Gastrocnemius medialis (tissue), 4 donors: ENCODE results near the gene SLC7A6OS. TPM values are rescaled to one million over a fixed set of nuclear protein-coding genes. Genes with fewer than 3 reads are reported as not detected.

ENCODE experiments used
- ATAC-seq, 2 donors: fragments of 150-250 bp; one replicate each; pipeline ENCODE4 v1.9.1; 2016
- DNase-seq, 2 donors: peaks; one replicate each; pipeline ENCODE4 v3.0.0-alpha.2; 2019
- H3K27ac ChIP-seq, 4 donors: fragments of 200-600 bp; sonication (generic); 1 replicate in 1 of 4; 2 replicates in 3 of 4; pipeline ENCODE4 v1.5.1; 2016 to 2018; ENCODE audit warnings: mild to moderate bottlenecking in 2 of 4, moderate library complexity in 1 of 4
- H3K27me3 ChIP-seq, 3 donors: fragments of 200-600 bp; sonication (generic) in 2 of 3; 1 replicate in 1 of 3; 2 replicates in 2 of 3; pipeline versions ENCODE4 v1.5.1 to v1.6.0; 2016 to 2019; ENCODE audit warnings: mild to moderate bottlenecking in 1 of 3, moderate library complexity in 1 of 3
- H3K36me3 ChIP-seq, 2 donors: fragments of 200-600 bp; sonication (generic) in 1 of 2; one replicate each; pipeline ENCODE4 v1.5.1; 2017 to 2018
- H3K4me1 ChIP-seq, 2 donors: fragments of 200-600 bp; sonication (generic) in 1 of 2; one replicate each; pipeline ENCODE4 v1.5.1; 2016 to 2017; ENCODE audit warnings: mild to moderate bottlenecking in 2 of 2
- H3K4me3 ChIP-seq, 4 donors: fragments of 200-600 bp; sonication (generic) in 3 of 4; 1 replicate in 1 of 4; 2 replicates in 3 of 4; pipeline ENCODE4 v1.5.1; 2016 to 2019; ENCODE audit warnings: mild to moderate bottlenecking in 2 of 4
- H3K9me3 ChIP-seq, 3 donors: fragments of 200-600 bp; sonication (generic) in 2 of 3; 1 replicate in 1 of 3; 2 replicates in 2 of 3; pipeline ENCODE4 v1.5.1; 2016 to 2019
- CTCF ChIP-seq, 5 experiments: fragments of 450-650 bp in 3 of 5; fragments of 200-600 bp in 2 of 5; sonication (generic) in 2 of 5; IDR thresholded peaks in 4 of 5; conservative IDR thresholded peaks in 1 of 5; 1 replicate in 4 of 5; 2 replicates in 1 of 5; pipeline ENCODE4 v1.5.1; 2016 to 2019; ENCODE audit warnings: antibody characterized with exemption in 5 of 5, mild to moderate bottlenecking in 3 of 5, moderate library complexity in 3 of 5
- POLR2A ChIP-seq, 2 donors: fragments of 450-650 bp; IDR thresholded peaks; one replicate each; pipeline ENCODE4 v1.6.1; 2017; ENCODE audit warnings: antibody characterized with exemption in 2 of 2, mild to moderate bottlenecking in 2 of 2, moderate library complexity in 2 of 2
- in situ Hi-C, 4 donors: fragments of 200-750 bp; cut with MboI; loops; one replicate each; pipeline versions ENCODE4 v1.15.0 to v1.8.0; 2017; ENCODE audit warnings: low sequenced_read_pairs in 4 of 4
- intact Hi-C: fragments of 100-400 bp; cut with DNase I; formaldehyde crosslinking; loops from one replicate; pipeline ENCODE4 v1.15.1; 2023; ENCODE audit warnings: low total_unique reads
- total RNA-seq, 4 donors: library from RNA; depleted of rRNA; stranded (reverse); fragments of >200 nt; gene quantifications; one replicate each; pipeline versions ENCODE4 v1.1.0 to v1.2.3, GENCODE V29; 2016

The SLC7A6OS gene
- total RNA-seq, 4 donors from 2014 or later: 5.0 to 8.8 (median 7.3) TPM

GRCh38 chr16:68324780-68325357 is 14.1 kb upstream of the SLC7A6OS start:
- intact Hi-C loops: no loop called here
- Histone ChIP-seq H3K4me1 (peaks cover 0 to 7% of the 10 kb centered on the region in 2 donors), H3K27me3 (no peaks in the 10 kb centered on the region), H3K4me3 (no peak overlapping the region), H3K27ac (no peak overlapping the region), H3K9me3 (no peaks in the 10 kb centered on the region), H3K36me3 (peaks cover 0 to 44% of the 10 kb centered on the region in 2 donors)
- ATAC-seq (no peak), DNase-seq (peak in 1 of 2 donors; percentile 2)
- in situ Hi-C loops: loop anchor here (5.0 to 25.0 kb wide), 4 partner anchors 63 to 238 kb away; partner anchors contain the start of genes NFATC3 (in 2 of the 4) and SLC7A6 (in 1 of the 4)
- TF ChIP-seq CTCF (IDR thresholded peaks at IDR 0.05 in 4 of 5, conservative IDR thresholded peaks at IDR 0.05 in 1 of 5): no peak
- TF ChIP-seq POLR2A (IDR thresholded peaks at IDR 0.05): no peak

GRCh38 chr16:68324336-68324735 is 13.6 kb upstream of the SLC7A6OS start:
- H3K4me1 ChIP-seq: peaks cover 0 to 7% of the 10 kb centered on the region in 2 donors
- in situ Hi-C loops: loop anchor here in 1 of 4 donors (5.0 kb wide), 1 partner anchor 82 kb away; no protein-coding TSS in a partner anchor
- intact Hi-C loops: no loop called here
- H3K27me3 ChIP-seq: no peaks in the 10 kb centered on the region
- H3K4me3 ChIP-seq: no peak overlapping the region
- peaks cover 0 to 44% of the 10 kb centered on the region in 2 donors for H3K36me3 ChIP-seq
- no peak for DNase-seq
- no peak for ATAC-seq
- H3K27ac ChIP-seq: no peak overlapping the region
- H3K9me3 ChIP-seq: no peaks in the 10 kb centered on the region
- TF ChIP-seq POLR2A (IDR thresholded peaks at IDR 0.05) (no peak), CTCF (IDR thresholded peaks at IDR 0.05 in 4 of 5, conservative IDR thresholded peaks at IDR 0.05 in 1 of 5) (no peak)

GRCh38 chr16:68319185-68319908 is 8.6 kb upstream of the SLC7A6OS start:
- ATAC-seq (no peak), DNase-seq (no peak)
- Histone ChIP-seq H3K27ac (no peak overlapping the region), H3K4me3 (no peak overlapping the region), H3K36me3 (peaks cover 0 to 52% of the 10 kb centered on the region in 2 donors), H3K4me1 (no peaks in the 10 kb centered on the region), H3K27me3 (no peaks in the 10 kb centered on the region), H3K9me3 (no peaks in the 10 kb centered on the region)
- intact Hi-C loops: no loop called here
- in situ Hi-C loops: no loop called here
- TF ChIP-seq CTCF (IDR thresholded peaks at IDR 0.05 in 4 of 5, conservative IDR thresholded peaks at IDR 0.05 in 1 of 5): no peak
- TF ChIP-seq POLR2A (IDR thresholded peaks at IDR 0.05): no peak

- no peak overlapping the region for H3K4me3 ChIP-seq
- ATAC-seq: no peak
- intact Hi-C loops: loop anchor here (5.0 kb wide), 2 partner anchors 51 to 66 kb away; partner anchors contain the start of genes PLA2G15 and SLC7A6
- H3K9me3 ChIP-seq: no peaks in the 10 kb centered on the region
- no peak for TF ChIP-seq POLR2A (IDR thresholded peaks at IDR 0.05)
- no peak for TF ChIP-seq CTCF (IDR thresholded peaks at IDR 0.05 in 4 of 5, conservative IDR thresholded peaks at IDR 0.05 in 1 of 5)
- no peaks in the 10 kb centered on the region for H3K27me3 ChIP-seq
- DNase-seq: no peak
- H3K27ac ChIP-seq: peak overlapping the region in 1 of 4 donors; percentile 34
- in situ Hi-C loops: no loop called here
- peaks cover 0 to 41% of the 10 kb centered on the region in 2 donors for H3K36me3 ChIP-seq
- peaks cover 28 to 41% of the 10 kb centered on the region in 2 donors for H3K4me1 ChIP-seq
These were observed 2.4 kb upstream of the SLC7A6OS start for GRCh38 chr16:68313116-68313515.
